Adipocyte (in vitro differentiated cells): ENCODE results near the gene SPSB1.

Experiments
- DNase-seq: peaks from one replicate; pipeline ENCODE4 v3.0.0-alpha.2; 2015; ENCODE audit warnings: low read depth
- H3K27me3 ChIP-seq: replicated peaks from 2 replicates; pipeline ENCODE4 v1.7.0; 2013; ENCODE audit warnings: mild to moderate bottlenecking, low read length, moderate library complexity; ENCODE audit not compliant: control insufficient read depth, insufficient read depth
- H3K36me3 ChIP-seq: 2 replicates; pipeline ENCODE4 v1.7.0; 2013; ENCODE audit warnings: low read length, mild to moderate bottlenecking, moderate library complexity; ENCODE audit not compliant: control insufficient read depth, insufficient read depth, severe bottlenecking
- H3K4me1 ChIP-seq: 2 replicates; pipeline ENCODE4 v1.7.0; 2013; ENCODE audit warnings: mild to moderate bottlenecking, low read length, moderate library complexity; ENCODE audit not compliant: control insufficient read depth, insufficient read depth
- H3K4me3 ChIP-seq: 2 replicates; pipeline ENCODE4 v1.7.0; 2013; ENCODE audit warnings: mild to moderate bottlenecking, low read length, moderate library complexity
- H3K9ac ChIP-seq: 2 replicates; pipeline ENCODE4 v1.7.0; 2013; ENCODE audit warnings: mild to moderate bottlenecking, low read length, moderate library complexity
- H3K9me3 ChIP-seq: 2 replicates; pipeline ENCODE4 v1.7.0; 2013; ENCODE audit warnings: mild to moderate bottlenecking, low read length, moderate library complexity; ENCODE audit not compliant: control insufficient read depth

SPSB1 gene

DNA sequence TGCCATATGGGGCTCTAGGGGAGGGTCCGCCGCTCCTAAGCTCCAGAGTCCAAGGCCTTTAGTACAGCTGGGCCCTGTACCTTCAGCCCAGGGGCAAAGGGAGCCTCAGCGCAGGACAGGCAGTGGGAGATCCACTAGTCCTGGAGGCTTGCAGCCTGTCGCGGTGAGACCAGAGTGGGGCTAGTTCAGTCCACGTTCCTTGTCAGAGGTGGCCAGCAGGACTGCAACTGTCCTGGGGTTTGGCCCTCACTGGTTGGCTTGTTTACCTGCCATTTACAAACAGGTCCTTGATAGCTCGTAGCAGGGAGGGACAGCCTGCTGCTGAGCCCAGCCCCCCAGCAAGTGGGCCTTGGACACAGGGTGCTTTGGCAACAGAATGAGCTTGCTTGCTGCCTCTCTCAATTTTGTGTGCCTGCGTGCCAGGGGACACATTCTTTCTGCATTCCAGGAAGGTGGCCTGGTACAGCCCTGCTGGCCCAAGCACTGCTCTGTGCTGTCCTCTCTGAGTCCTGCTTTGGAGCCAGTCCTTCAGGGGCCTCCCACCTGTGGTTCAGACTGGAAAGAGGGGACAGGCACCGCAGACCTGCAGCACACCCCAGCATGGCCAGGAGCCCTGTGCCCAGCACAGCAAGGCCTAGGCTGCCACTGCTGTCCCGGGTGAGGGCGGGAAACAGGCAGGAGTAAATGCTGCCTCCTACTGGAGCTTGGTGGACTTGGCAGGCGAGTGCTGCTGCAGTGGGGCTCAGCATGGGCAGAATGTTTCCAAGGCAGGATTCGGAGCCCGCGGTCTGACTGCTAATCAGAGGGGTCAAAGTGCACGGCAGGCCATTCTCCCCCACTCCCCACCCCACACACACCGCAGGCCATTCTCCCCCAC, 42.9 kb upstream of the SPSB1 start:
- no peak overlapping the region for H3K9ac ChIP-seq
- H3K27me3 ChIP-seq: no peaks in the 10 kb centered on the region
- no peaks in the 10 kb centered on the region for H3K9me3 ChIP-seq
- no peak overlapping the region for H3K4me3 ChIP-seq
- peaks cover 27% of the 10 kb centered on the region for H3K4me1 ChIP-seq
- H3K36me3 ChIP-seq: peaks cover 45% of the 10 kb centered on the region
- peak; percentile 42 for DNase-seq

DNA sequence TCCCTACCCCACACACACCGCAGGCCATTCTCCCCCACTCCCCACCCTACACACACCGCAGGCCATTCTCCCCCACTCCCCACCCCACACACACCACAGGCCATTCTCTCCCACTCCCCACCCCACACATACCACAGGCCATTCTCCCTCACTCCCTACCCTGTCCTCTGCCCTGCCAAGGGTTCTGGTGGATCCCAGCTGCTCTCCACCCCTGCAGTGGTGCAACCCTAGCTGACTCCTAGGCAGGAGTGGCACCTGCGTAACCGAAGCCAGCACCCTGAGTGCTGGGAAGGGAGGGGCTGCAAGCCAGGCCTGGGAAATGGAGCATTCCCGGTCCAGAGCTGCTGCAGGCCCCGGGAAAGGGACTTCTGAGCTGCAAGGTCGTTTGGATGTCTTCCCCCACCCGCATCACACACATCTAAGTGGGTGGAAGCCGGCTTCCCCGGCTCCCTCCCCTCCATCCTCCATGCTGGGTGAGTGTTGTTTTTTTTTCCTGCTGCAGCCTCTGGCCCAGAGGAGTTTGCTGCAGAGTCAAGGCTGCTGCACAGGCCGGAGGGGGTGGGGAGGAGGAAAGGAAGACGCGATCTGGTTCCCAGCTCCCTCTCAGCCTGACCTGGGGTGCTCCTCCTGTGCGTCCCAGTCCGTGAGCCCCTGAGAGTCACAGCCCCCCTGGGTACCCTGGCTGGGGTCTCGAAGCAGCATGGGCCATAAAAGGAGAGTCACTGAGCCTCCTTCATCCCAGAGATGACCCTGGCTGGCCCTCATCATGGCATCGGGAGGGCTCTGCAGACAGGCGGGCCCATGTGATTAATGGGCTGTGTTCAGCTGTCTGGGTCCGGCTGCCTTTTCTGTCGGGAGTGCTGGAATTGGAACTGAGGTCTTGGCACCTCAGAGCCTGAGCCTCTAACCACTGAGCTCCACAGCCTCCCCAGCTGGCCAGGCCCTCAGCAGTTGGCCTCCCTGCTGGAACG, 42.0 kb upstream of the SPSB1 start:
- Histone ChIP-seq H3K36me3 (peaks cover 41% of the 10 kb centered on the region), H3K27me3 (no peaks in the 10 kb centered on the region), H3K9ac (peak overlapping the region; percentile 49), H3K4me3 (no peak overlapping the region), H3K4me1 (peaks cover 27% of the 10 kb centered on the region), H3K9me3 (no peaks in the 10 kb centered on the region)
- no peak for DNase-seq

DNA sequence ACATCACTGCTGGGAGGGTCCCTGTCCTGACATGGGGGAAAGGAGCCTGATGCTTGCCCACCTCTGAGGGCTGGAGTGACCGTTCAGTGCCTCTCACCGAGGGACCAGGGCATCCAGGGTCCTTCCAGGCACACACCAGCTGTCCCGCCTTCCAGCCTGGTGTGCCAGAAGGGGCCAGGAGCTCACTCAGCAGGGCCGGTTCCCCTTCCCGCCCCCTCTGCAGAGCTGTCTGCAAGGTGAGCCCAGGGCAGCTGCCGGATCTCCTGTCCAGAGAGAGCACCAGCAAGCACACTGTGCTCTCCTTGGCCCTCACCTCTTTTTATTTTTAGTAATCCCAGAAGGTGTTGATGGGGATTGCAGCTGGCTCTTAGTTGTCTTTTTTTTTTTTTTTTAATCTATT, 41.2 kb upstream of the SPSB1 start:
- no peak for DNase-seq
- H3K9me3 ChIP-seq: no peaks in the 10 kb centered on the region
- peaks cover 27% of the 10 kb centered on the region for H3K4me1 ChIP-seq
- no peak overlapping the region for H3K4me3 ChIP-seq
- peak overlapping the region; percentile 49 for H3K9ac ChIP-seq
- H3K27me3 ChIP-seq: no peaks in the 10 kb centered on the region
- peaks cover 45% of the 10 kb centered on the region for H3K36me3 ChIP-seq

DNA sequence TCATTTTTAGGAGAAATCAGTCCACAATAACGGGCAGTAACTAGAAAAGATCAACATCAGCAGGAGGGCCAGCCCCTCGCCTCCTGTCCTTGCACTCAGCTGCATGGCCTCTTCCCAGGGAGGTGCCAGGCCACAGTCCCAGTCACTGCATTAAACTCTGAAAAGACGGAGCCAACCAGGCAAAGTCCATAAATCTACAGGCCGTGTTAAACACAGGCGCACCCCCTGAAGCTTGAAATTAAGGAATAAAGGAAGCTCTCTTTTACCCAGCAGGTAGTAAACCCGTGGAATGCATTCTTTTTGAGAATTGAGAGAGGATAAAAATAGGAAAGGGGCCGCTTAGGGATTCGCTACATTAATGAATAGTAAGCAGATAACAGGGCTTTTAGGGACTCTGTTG, 39.7 kb upstream of the SPSB1 start:
- H3K4me1 ChIP-seq: peaks cover 27% of the 10 kb centered on the region

DNA sequence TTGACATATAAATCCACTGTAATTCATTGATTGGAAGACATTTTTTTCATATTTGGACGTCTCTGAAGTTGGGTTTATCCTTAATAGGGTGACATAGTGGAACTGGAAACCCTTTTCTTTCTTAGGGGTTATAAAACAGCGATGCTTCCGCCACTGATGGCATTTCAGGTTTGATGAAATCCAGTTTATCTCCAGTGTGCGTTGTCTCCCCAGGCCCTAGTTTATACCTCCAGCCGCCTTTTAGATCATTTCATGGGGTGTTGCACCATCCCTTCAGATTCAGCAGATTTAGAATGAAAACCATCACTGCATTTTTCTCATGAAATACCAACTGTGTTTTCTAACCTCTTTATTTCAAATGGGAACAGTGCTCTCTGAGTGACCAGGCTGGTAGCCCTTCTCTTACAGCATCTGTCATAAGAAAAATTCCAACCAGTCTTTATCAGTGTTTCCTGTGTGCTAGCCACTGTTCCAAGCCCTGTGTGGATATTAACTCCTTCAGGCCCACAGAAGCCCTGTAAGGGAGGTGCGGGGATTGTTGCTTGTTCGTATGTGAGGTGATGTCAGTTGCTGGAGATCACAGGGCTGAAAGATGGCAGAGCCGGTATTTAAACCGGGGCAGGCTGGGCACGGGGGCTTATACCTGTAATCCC, 39.1 kb upstream of the SPSB1 start:
- DNase-seq: peak; percentile 33
- no peaks in the 10 kb centered on the region for H3K9me3 ChIP-seq
- H3K36me3 ChIP-seq: peaks cover 35% of the 10 kb centered on the region
- H3K27me3 ChIP-seq: no peaks in the 10 kb centered on the region
- H3K4me3 ChIP-seq: no peak overlapping the region
- H3K4me1 ChIP-seq: peaks cover 27% of the 10 kb centered on the region
- peak overlapping the region; percentile 22 for H3K9ac ChIP-seq

More for the DNA sequence above, 39.7 kb upstream of the SPSB1 start:
- DNase-seq: no peak
- Histone ChIP-seq H3K27me3 (no peaks in the 10 kb centered on the region), H3K4me3 (no peak overlapping the region), H3K9me3 (no peaks in the 10 kb centered on the region), H3K36me3 (peaks cover 35% of the 10 kb centered on the region), H3K9ac (no peak overlapping the region)

DNA sequence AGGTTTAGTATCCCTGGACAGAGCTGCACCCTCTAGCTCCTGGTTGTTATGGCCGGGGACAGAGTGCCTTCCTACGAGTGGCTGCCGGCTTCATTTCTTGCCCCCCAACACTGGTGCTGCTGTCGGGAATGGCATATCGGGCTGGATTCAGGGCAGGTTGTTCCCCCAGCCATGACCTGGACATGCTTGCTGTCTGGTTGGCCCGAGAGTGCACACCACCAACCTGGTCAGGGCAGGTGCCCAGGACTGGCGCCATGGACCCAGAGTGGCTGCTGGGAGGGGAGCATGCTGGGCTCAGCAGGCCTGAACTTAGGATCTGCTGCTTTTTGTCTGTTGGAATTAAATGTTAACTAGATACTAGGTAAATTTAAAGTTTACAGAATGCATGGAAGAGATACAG, 36.4 kb upstream of the SPSB1 start:
- peaks cover 8% of the 10 kb centered on the region for H3K4me1 ChIP-seq

DNA sequence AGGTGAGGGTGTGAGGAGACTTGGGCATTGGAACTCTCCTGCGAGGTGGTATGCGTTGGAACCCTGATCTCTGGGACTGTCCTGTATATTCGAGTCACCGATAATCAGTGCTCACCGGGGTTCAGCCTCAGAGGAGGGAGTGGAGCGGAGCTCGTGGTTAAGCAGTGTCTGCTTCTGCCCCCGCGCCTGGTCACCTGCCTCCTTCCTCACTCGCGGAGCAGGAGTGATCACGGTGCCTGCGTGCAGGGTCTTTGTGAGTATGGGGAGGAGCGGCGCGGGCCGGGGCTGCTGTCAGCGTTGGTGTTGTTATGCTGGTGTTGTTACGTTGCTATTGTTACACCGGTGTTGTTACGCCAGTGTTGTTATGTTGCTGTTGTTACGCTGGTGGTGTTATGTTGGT, 34.8 kb upstream of the SPSB1 start:
- H3K27me3 ChIP-seq: no peaks in the 10 kb centered on the region
- no peaks in the 10 kb centered on the region for H3K9me3 ChIP-seq
- H3K4me1 ChIP-seq: peaks cover 6% of the 10 kb centered on the region
- DNase-seq: no peak
- H3K36me3 ChIP-seq: peaks cover 25% of the 10 kb centered on the region
- no peak overlapping the region for H3K9ac ChIP-seq
- H3K4me3 ChIP-seq: no peak overlapping the region

More for the DNA sequence above, 36.4 kb upstream of the SPSB1 start:
- Histone ChIP-seq H3K27me3 (no peaks in the 10 kb centered on the region), H3K36me3 (peaks cover 28% of the 10 kb centered on the region), H3K9ac (no peak overlapping the region), H3K4me3 (no peak overlapping the region), H3K9me3 (no peaks in the 10 kb centered on the region)
- DNase-seq: no peak

DNA sequence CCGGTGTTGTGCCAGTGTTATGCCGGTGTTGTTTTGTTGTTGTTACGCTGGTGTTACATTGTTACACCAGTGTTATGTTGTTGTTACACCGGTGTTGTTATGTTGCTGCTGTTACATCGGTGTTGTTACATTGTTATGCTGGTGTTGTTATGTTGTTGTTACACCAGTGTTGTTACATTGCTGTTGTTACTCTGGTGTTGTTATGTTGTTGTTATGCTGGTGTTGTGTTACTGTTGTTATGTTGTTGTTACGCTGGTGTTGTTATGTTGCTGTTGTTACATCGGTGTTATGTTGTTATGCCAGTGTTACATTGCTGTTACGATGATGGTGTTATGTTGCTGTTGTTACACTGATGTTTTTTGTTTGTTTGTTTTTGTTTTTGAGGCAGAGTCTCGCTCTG, 34.1 kb upstream of the SPSB1 start:
- DNase-seq: no peak
- Histone ChIP-seq H3K4me1 (peaks cover 4% of the 10 kb centered on the region), H3K9ac (no peak overlapping the region), H3K36me3 (peaks cover 29% of the 10 kb centered on the region), H3K27me3 (no peaks in the 10 kb centered on the region), H3K4me3 (no peak overlapping the region), H3K9me3 (no peaks in the 10 kb centered on the region)

DNA sequence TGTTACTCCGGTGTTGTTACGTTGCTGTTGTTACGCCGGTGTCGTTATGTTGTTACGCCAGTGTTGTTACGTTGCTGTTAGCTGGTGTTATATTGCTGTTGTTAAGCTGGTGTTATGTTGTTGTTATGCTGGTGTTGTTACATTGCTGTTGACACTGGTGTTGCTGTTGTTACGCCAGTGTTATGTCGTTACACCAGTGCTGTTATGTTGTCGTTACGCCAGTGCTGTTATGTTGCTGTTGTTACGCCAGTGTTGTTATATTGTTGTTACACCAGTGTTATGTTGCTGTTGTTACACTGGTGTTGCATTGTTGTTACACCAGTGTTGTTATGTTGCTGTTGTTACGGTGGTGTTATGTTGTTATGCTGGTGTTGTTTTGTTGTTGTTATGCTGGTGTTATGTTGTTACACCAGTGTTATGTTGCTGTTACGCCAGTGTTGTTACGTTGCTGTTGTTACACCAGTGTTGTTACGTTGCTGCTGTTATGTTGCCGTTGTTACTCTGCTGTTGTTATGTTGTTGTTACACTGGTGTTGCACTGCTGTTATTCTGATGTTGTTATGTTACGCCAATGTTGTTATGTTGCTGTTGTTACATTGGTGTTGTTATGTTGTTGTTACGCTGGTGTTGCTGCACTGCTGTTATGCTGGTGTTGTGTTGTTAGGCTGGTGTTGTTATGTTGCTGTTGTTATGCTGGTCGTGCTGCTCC, 32.5 kb upstream of the SPSB1 start:
- Histone ChIP-seq H3K9me3 (no peaks in the 10 kb centered on the region), H3K9ac (no peak overlapping the region), H3K4me1 (no peaks in the 10 kb centered on the region), H3K4me3 (no peak overlapping the region), H3K36me3 (peaks cover 42% of the 10 kb centered on the region), H3K27me3 (no peaks in the 10 kb centered on the region)
- DNase-seq: no peak

DNA sequence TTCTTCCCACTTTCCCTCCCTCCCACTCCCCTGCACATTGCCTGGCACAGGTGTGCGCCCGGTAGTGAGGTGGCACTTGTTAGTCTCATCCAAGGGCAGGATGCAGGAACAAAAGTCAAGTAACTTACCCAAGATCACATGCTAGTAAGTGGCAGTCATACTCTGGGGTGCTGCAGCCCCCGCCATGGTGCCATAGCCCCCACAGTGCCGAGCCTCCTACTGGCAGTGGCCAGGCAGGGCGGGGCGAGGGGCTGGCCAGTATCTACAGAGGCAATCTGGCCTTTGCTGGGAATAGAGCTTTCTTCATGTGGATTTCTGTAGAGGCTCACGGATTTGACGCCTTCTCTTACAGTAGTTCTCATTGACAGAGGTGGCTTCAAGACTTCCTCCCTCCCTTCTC, 31.2 kb upstream of the SPSB1 start:
- Histone ChIP-seq H3K4me1 (peaks cover 2% of the 10 kb centered on the region), H3K36me3 (peaks cover 32% of the 10 kb centered on the region), H3K9me3 (no peaks in the 10 kb centered on the region), H3K27me3 (no peaks in the 10 kb centered on the region), H3K9ac (no peak overlapping the region), H3K4me3 (no peak overlapping the region)
- no peak for DNase-seq
